Activated T-helper 17 cell treated with anti-CD3 and anti-CD28 coated beads, Interleukin-2, amount 50 U/mL, for 72 hours (primary cell): ENCODE measurements around the gene CLEC19A. TPM values are rescaled to one million over a fixed set of nuclear protein-coding genes. Genes with fewer than 3 reads are reported as not detected.

Experiments used
- total RNA-seq, 2 donors: library from RNA; stranded (reverse); gene quantifications; one replicate each; pipeline ENCODE4 v1.2.3, GENCODE V29; 2022

Gene CLEC19A
- total RNA-seq, 2 donors from 2014 or later: not detected

Other genes with a start within 250 kb of the CLEC19A start
- 10 to 100 TPM; 11.6 to 18.2 TPM for gene COQ7, start 218.1 kb upstream of the CLEC19A start, total RNA-seq
- 1 to 10 TPM; 5.8 to 6.9 TPM for gene ITPRIPL2, start 171.8 kb upstream of the CLEC19A start, total RNA-seq
- not detected for gene SYT17, start 117.5 kb upstream of the CLEC19A start, total RNA-seq
- gene TMC5, start 132.2 kb downstream of the CLEC19A start, total RNA-seq: under 1 TPM; 0.09 to 0.32 TPM
- gene GDE1, start 236.4 kb downstream of the CLEC19A start, total RNA-seq: 10 to 100 TPM; 24.2 to 36.9 TPM
- 10 to 100 TPM; 28.1 to 46.5 TPM for gene CCP110, start 238.2 kb downstream of the CLEC19A start, total RNA-seq